ENCODE measurements around the gene PPP4R4. TPM values are rescaled to one million over a fixed set of nuclear protein-coding genes. Genes with fewer than 3 reads are reported as not detected.

Gene PPP4R4
- total RNA-seq, 1 experiment from 2014 or later = 0.88 TPM

DNA sequence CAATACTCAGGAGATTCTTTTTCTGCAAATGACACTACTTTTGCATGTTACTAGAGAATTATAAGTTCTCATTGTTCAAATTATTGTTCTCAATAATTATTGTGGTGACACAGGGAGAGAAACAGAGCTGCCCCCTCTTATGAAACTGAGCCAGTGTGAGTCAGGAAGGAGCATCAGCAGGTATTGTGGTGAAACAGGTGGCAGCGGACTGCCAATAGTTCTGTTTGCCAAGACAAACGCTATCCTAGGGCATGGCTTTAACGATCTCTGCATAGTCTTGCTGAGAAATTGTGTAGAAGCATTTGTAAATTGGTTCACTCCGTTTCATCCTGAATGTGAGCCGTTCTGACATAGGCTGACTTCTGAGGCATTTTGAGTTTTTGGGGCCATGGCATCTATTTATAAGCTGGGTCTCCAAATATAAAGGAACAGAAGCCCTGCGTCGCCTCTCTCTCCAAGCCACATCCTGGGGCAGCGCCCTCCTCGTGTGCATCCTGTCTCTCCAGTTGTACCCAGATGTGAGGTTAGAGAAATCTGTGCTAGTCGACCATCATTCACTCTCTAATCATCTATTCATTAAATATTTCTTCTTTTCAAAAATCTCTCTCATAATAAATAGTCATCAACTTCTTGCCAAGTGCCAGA is 15.8 kb upstream of the PPP4R4 start:
- Histone ChIP-seq H3K27ac (ENCODE audit: low read depth, low read length, poor library complexity, severe bottlenecking) (no peak overlapping the region), H3K4me1 (ENCODE audit: insufficient read depth, low read length, poor library complexity, severe bottlenecking) (no peaks in the 10 kb centered on the region), H3K36me3 (ENCODE audit: insufficient read depth, low read length, poor library complexity, severe bottlenecking) (no peaks in the 10 kb centered on the region), H3K4me3 (ENCODE audit: low read depth, low read length, poor library complexity, severe bottlenecking) (no peak overlapping the region), H3K27me3 (replicated peaks; ENCODE audit: insufficient read depth, low read depth, low read length, poor library complexity) (no peaks in the 10 kb centered on the region), H3K9me3 (ENCODE audit: low read depth, low read length, poor library complexity, severe bottlenecking) (no peaks in the 10 kb centered on the region)
- no peak for DNase-seq (ENCODE audit: low spot score)
- BruUV-seq (replicated peaks) = no TSS peak
- POLR2A ChIA-PET (ENCODE audit: low non-redundant PET) = no interaction called here
- CTCF ChIA-PET = no interaction called here
- no peak for TF ChIP-seq EZH2 (IDR thresholded peaks at IDR 0.05; ENCODE audit: borderline replicate concordance, low read depth, low read length, poor library complexity, severe bottlenecking)
- TF ChIP-seq, protein P1, sequence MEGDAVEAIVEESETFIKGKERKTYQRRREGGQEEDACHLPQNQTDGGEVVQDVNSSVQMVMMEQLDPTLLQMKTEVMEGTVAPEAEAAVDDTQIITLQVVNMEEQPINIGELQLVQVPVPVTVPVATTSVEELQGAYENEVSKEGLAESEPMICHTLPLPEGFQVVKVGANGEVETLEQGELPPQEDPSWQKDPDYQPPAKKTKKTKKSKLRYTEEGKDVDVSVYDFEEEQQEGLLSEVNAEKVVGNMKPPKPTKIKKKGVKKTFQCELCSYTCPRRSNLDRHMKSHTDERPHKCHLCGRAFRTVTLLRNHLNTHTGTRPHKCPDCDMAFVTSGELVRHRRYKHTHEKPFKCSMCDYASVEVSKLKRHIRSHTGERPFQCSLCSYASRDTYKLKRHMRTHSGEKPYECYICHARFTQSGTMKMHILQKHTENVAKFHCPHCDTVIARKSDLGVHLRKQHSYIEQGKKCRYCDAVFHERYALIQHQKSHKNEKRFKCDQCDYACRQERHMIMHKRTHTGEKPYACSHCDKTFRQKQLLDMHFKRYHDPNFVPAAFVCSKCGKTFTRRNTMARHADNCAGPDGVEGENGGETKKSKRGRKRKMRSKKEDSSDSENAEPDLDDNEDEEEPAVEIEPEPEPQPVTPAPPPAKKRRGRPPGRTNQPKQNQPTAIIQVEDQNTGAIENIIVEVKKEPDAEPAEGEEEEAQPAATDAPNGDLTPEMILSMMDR (conservative IDR thresholded peaks at IDR 0.05; ENCODE audit: low read depth, low read length) = no peak
- intact Hi-C loops (cut with micrococcal nuclease; ENCODE audit: unreplicated experiment) = no loop called here

DNA sequence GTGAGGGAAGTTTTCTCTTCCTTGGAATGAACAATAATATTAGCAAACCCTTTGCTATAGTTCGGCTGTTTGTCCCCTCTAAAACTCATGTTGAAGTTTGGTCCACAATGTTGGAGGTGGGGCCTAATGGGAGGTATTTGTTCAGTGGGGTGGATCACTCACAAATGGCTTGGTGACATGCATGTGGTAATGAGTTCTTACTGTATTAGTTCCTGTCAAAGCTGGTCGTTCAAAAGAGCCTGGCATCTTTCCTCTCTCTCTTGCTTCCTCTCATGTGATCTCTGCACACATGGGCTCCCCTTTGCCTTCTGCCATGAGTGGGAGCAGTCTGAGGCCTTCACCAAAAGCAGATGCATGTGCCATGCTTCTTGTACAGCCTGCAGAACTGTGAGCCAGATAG is 13.1 kb upstream of the PPP4R4 start:
- Histone ChIP-seq H3K9me3 (ENCODE audit: low read depth, low read length, poor library complexity, severe bottlenecking) (no peaks in the 10 kb centered on the region), H3K36me3 (ENCODE audit: insufficient read depth, low read length, poor library complexity, severe bottlenecking) (no peaks in the 10 kb centered on the region), H3K27ac (ENCODE audit: low read depth, low read length, poor library complexity, severe bottlenecking) (no peak overlapping the region), H3K4me1 (ENCODE audit: insufficient read depth, low read length, poor library complexity, severe bottlenecking) (peaks cover 5% of the 10 kb centered on the region), H3K27me3 (replicated peaks; ENCODE audit: insufficient read depth, low read depth, low read length, poor library complexity) (no peaks in the 10 kb centered on the region), H3K4me3 (ENCODE audit: low read depth, low read length, poor library complexity, severe bottlenecking) (no peak overlapping the region)
- no TSS peak for BruUV-seq (replicated peaks)
- no peak for DNase-seq (ENCODE audit: low spot score)
- intact Hi-C loops (cut with micrococcal nuclease; ENCODE audit: unreplicated experiment) = no loop called here
- ChIA-PET CTCF (no interaction called here), POLR2A (ENCODE audit: low non-redundant PET) (no interaction called here)
- TF ChIP-seq, protein P1 (conservative IDR thresholded peaks at IDR 0.05; ENCODE audit: low read depth, low read length) = no peak
- no peak for TF ChIP-seq EZH2 (IDR thresholded peaks at IDR 0.05; ENCODE audit: borderline replicate concordance, low read depth, low read length, poor library complexity, severe bottlenecking)

DNA sequence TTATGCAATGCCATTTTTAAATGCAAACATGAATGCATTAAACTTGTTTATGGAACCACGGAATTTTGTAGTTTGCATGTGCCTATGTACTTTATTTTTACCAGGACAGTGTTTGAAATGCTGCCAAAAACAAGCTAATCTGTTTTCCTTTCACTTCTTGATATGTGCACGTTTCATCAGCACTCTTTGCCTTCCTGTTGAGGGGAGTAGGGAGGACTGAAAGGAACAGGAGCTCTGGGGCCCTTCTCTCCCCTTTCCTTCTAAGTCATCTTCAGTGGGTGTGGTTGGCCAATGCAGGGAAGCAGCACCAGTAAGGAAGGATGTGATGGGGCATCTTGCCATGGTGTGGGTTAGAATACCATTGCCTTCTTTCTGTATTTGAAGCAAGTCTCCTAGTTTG is 12.1 kb upstream of the PPP4R4 start:
- Histone ChIP-seq H3K36me3 (ENCODE audit: insufficient read depth, low read length, poor library complexity, severe bottlenecking) (no peaks in the 10 kb centered on the region), H3K27me3 (replicated peaks; ENCODE audit: insufficient read depth, low read depth, low read length, poor library complexity) (no peaks in the 10 kb centered on the region), H3K9me3 (ENCODE audit: low read depth, low read length, poor library complexity, severe bottlenecking) (no peaks in the 10 kb centered on the region), H3K4me1 (ENCODE audit: insufficient read depth, low read length, poor library complexity, severe bottlenecking) (peaks cover 5% of the 10 kb centered on the region), H3K27ac (ENCODE audit: low read depth, low read length, poor library complexity, severe bottlenecking) (no peak overlapping the region), H3K4me3 (ENCODE audit: low read depth, low read length, poor library complexity, severe bottlenecking) (no peak overlapping the region)
- no TSS peak for BruUV-seq (replicated peaks)
- DNase-seq (ENCODE audit: low spot score) = no peak
- POLR2A ChIA-PET (ENCODE audit: low non-redundant PET) = no interaction called here
- intact Hi-C loops (cut with micrococcal nuclease; ENCODE audit: unreplicated experiment) = no loop called here
- CTCF ChIA-PET = no interaction called here
- no peak for TF ChIP-seq EZH2 (IDR thresholded peaks at IDR 0.05; ENCODE audit: borderline replicate concordance, low read depth, low read length, poor library complexity, severe bottlenecking)
- TF ChIP-seq, protein P1 (conservative IDR thresholded peaks at IDR 0.05; ENCODE audit: low read depth, low read length) = no peak
